ENCODE data around the gene SH3BGR. TPM values are rescaled to one million over a fixed set of nuclear protein-coding genes. Genes with fewer than 3 reads are reported as not detected.

The SH3BGR gene
- total RNA-seq, 1 donor from 2014 or later = 5.0 TPM

- DNase-seq (ENCODE audit: low read depth) (no peak), FAIRE-seq (no peak)
Observed at GRCh38 chr21:39518847-39519210, 67.1 kb downstream of the SH3BGR start.

GRCh38 chr21:39519835-39520234, 68.1 kb downstream of the SH3BGR start:
- TF ChIP-seq, protein P1, sequence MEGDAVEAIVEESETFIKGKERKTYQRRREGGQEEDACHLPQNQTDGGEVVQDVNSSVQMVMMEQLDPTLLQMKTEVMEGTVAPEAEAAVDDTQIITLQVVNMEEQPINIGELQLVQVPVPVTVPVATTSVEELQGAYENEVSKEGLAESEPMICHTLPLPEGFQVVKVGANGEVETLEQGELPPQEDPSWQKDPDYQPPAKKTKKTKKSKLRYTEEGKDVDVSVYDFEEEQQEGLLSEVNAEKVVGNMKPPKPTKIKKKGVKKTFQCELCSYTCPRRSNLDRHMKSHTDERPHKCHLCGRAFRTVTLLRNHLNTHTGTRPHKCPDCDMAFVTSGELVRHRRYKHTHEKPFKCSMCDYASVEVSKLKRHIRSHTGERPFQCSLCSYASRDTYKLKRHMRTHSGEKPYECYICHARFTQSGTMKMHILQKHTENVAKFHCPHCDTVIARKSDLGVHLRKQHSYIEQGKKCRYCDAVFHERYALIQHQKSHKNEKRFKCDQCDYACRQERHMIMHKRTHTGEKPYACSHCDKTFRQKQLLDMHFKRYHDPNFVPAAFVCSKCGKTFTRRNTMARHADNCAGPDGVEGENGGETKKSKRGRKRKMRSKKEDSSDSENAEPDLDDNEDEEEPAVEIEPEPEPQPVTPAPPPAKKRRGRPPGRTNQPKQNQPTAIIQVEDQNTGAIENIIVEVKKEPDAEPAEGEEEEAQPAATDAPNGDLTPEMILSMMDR (IDR thresholded peaks at IDR 0.05; ENCODE audit: insufficient read depth, low read length, severe bottlenecking) = no peak
- no peak for FAIRE-seq

More at GRCh38 chr21:39518847-39519210, 67.1 kb downstream of the SH3BGR start:
- TF ChIP-seq, protein P1 (IDR thresholded peaks at IDR 0.05; ENCODE audit: insufficient read depth, low read length, severe bottlenecking) = no peak
- no peaks in the 10 kb centered on the region for H3K36me3 ChIP-seq (ENCODE audit: control insufficient read depth, insufficient read depth, low read length)
- no peak overlapping the region for H3K4me3 ChIP-seq (ENCODE audit: low read depth, low read length)
- no peaks in the 10 kb centered on the region for H3K27me3 ChIP-seq (ENCODE audit: control insufficient read depth, insufficient read depth, low read length)

DNA sequence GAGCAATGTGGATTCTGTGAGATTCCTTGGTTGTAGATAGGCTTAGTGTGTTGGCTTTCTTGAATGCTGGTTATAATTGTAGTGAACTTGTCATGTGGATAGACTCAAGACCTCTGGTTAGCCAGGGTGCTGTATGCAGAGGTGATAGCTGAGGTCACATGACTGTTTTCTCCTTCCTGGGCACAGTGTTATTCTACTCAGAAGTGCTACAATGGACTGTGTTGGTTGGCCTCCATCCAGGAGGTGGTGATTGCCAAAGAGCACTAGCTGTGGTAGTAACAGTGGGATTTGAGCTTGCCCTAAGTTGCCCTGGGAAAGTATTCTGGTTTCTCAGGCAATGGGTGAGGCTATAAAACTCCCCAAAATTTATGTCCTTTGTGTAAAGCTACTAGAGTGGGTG, 71.6 kb downstream of the SH3BGR start:
- TF ChIP-seq, protein P1 (IDR thresholded peaks at IDR 0.05; ENCODE audit: insufficient read depth, low read length, severe bottlenecking) = no peak
- FAIRE-seq (no peak), DNase-seq (ENCODE audit: low read depth) (no peak)
- H3K36me3 ChIP-seq (ENCODE audit: control insufficient read depth, insufficient read depth, low read length) = no peaks in the 10 kb centered on the region
- no peak overlapping the region for H3K4me3 ChIP-seq (ENCODE audit: low read depth, low read length)
- H3K27me3 ChIP-seq (ENCODE audit: control insufficient read depth, insufficient read depth, low read length) = no peaks in the 10 kb centered on the region

More at GRCh38 chr21:39519835-39520234, 68.1 kb downstream of the SH3BGR start:
- Histone ChIP-seq H3K4me3 (ENCODE audit: low read depth, low read length) (no peak overlapping the region), H3K36me3 (ENCODE audit: control insufficient read depth, insufficient read depth, low read length) (no peaks in the 10 kb centered on the region), H3K27me3 (ENCODE audit: control insufficient read depth, insufficient read depth, low read length) (no peaks in the 10 kb centered on the region)
- DNase-seq (ENCODE audit: low read depth) = no peak

DNA sequence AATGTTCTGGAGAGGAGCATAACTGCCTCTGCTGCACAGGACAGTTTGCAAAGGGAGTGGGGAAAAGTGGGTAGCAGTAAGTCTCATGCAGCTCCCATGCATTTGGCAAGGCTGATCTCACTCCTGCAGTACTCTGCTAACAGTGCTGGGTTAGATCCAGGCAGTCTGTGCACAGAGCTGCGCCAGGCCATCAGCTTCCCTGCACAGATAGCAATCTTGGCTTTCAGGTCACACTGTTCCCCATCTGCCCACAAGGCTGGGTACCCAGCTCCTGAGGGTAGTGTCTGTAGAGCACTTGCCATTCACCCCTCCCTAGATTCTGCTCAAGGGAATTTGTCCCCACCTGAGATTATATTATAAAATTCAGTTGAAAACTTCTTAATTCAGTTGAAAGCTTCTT, 72.1 kb downstream of the SH3BGR start:
- Histone ChIP-seq H3K27me3 (ENCODE audit: control insufficient read depth, insufficient read depth, low read length) (peaks cover 1% of the 10 kb centered on the region), H3K4me3 (ENCODE audit: low read depth, low read length) (no peak overlapping the region), H3K36me3 (ENCODE audit: control insufficient read depth, insufficient read depth, low read length) (no peaks in the 10 kb centered on the region)
- TF ChIP-seq, protein P1 (IDR thresholded peaks at IDR 0.05; ENCODE audit: insufficient read depth, low read length, severe bottlenecking) = no peak
- no peak for FAIRE-seq
- DNase-seq (ENCODE audit: low read depth) = no peak

DNA sequence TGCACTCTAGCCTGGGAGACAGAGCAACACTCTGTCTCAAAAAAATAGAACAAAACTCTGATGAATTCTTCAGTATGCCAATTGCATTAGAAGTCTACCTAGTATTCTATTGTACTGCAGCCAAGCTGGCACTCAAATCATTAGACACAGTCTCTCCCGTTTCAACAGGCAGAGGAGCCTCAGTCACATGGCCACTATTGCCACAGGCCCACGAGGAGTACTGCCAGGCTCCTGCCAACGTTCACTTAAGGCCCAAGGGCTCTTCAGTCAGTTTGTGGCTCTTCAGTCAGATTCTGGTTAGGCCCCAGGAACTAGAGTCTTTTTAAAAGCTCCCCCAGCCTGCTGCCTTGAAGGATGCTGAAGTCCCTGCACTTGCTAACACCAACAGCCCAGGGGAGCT, 73.4 kb downstream of the SH3BGR start:
- peaks cover 3% of the 10 kb centered on the region for H3K27me3 ChIP-seq (ENCODE audit: control insufficient read depth, insufficient read depth, low read length)
- H3K4me3 ChIP-seq (ENCODE audit: low read depth, low read length) = no peak overlapping the region
- DNase-seq (ENCODE audit: low read depth) (no peak), FAIRE-seq (no peak)
- H3K36me3 ChIP-seq (ENCODE audit: control insufficient read depth, insufficient read depth, low read length) = no peaks in the 10 kb centered on the region
- TF ChIP-seq, protein P1 (IDR thresholded peaks at IDR 0.05; ENCODE audit: insufficient read depth, low read length, severe bottlenecking) = no peak

GRCh38 chr21:39525601-39526000, 73.8 kb downstream of the SH3BGR start:
- TF ChIP-seq, protein P1 (IDR thresholded peaks at IDR 0.05; ENCODE audit: insufficient read depth, low read length, severe bottlenecking) = no peak
- Histone ChIP-seq H3K36me3 (ENCODE audit: control insufficient read depth, insufficient read depth, low read length) (no peaks in the 10 kb centered on the region), H3K4me3 (ENCODE audit: low read depth, low read length) (no peak overlapping the region), H3K27me3 (ENCODE audit: control insufficient read depth, insufficient read depth, low read length) (peaks cover 3% of the 10 kb centered on the region)
- FAIRE-seq (no peak), DNase-seq (ENCODE audit: low read depth) (no peak)

All from bronchial epithelial cell (primary cell).